GM10248 (cell line): ENCODE measurements around the gene CCDC9.
"Not testable (repeated sequence)": the region's sequence is repeated elsewhere in the genome, so short reads cannot be mapped to it uniquely, and the experiment has no call there.

Source experiments
- CTCF ChIA-PET: fragments of 300-600 bp; sonication (Branson Sonifier 250); formaldehyde crosslinking; extraction: SDS; loops from one replicate; lab custom pipeline; 2021; ENCODE audit warnings: antibody characterized with exemption; lab: Yijun Ruan, JAX
- POLR2A ChIA-PET: fragments of 350-650 bp; sonication (Branson Sonifier 250); formaldehyde crosslinking; extraction: SDS; loops from one replicate; lab custom pipeline; 2020; ENCODE audit warnings: antibody characterized with exemption; lab: Yijun Ruan, JAX
- DNase-seq: peaks from one replicate; pipeline ENCODE4 v3.0.0; 2012; ENCODE audit errors: extremely low spot score
- TF ChIP-seq, protein P1 (sequence below): IDR thresholded peaks from 2 replicates; pipeline ENCODE4 v1.5.1; 2012; ENCODE audit warnings: mild to moderate bottlenecking, low read depth; ENCODE audit errors: extremely low read depth, missing control alignments, control extremely low read depth

The CCDC9 gene

DNA sequence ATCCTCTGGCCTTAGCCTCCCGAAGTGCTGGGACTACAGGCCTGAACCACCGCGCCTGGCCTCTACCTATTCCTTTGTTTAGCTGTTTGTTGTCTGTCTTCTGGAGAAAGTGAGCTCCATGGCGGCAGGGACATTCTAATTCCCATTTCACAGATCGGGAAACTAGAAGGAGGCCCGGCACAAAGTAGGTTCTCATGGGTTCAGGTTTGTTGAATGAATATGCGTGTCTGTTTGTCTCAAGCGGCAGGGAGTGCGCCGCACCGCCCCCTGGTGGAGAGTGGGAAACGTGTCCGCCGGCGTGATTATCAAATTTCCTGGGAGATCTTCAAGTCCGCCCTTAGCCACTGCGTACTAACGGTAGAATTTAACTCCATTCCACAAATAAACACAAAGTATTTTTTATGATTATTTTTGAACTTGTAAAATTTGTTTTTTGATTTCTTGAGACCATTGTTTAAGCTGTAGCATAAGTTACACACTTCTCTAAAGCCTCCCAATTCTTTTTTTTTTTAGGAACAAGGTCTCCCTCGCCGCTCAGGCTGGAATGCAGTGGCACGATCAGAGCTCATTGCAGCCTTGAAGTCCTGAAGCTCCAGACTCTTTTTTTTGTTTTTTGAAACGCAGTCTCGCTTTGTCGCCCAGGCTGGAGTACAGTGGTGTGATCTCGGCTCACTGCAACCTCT lies 8.9 kb upstream of the CCDC9 start:
- TF ChIP-seq, protein P1, sequence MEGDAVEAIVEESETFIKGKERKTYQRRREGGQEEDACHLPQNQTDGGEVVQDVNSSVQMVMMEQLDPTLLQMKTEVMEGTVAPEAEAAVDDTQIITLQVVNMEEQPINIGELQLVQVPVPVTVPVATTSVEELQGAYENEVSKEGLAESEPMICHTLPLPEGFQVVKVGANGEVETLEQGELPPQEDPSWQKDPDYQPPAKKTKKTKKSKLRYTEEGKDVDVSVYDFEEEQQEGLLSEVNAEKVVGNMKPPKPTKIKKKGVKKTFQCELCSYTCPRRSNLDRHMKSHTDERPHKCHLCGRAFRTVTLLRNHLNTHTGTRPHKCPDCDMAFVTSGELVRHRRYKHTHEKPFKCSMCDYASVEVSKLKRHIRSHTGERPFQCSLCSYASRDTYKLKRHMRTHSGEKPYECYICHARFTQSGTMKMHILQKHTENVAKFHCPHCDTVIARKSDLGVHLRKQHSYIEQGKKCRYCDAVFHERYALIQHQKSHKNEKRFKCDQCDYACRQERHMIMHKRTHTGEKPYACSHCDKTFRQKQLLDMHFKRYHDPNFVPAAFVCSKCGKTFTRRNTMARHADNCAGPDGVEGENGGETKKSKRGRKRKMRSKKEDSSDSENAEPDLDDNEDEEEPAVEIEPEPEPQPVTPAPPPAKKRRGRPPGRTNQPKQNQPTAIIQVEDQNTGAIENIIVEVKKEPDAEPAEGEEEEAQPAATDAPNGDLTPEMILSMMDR = peak; percentile 87
- peak; percentile 66 for DNase-seq
- ChIA-PET POLR2A (interaction anchor here (1.3 to 1.6 kb wide), 2 partner anchors 22 to 47 kb away, joined by 4 to 9 read pairs; no protein-coding TSS in a partner anchor), CTCF (interaction anchor here (0.7 to 12.0 kb wide), 28 partner anchors 8 to 234 kb away, joined by 3 to 444 read pairs (median 5); partner anchors contain the start of genes CCDC9, INAFM1 and SAE1)

DNA sequence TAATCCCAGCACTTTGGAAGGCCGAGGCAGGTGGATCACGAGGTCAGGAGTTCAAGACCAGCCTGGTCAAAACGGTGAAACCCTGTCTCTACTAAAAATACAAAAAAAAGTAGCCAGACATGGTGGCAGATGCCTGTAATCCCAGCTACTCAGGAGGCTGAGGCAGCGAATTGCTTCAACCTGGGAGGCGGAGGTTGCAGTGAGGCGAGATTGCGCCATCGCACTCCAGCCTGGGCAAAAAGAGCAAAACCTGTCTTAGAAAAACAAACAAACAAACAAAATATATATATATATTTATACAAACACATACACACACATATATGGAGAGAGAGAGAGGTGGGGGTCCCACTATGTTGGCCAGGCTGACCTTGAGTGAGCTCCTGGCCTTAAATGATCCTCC lies 3.3 kb upstream of the CCDC9 start:
- CTCF ChIA-PET = interaction anchor here (1.2 to 12.0 kb wide), 6 partner anchors 7 to 104 kb away, joined by 3 to 444 read pairs (median 4); no protein-coding TSS in a partner anchor
- POLR2A ChIA-PET = not testable (repeated sequence)

DNA sequence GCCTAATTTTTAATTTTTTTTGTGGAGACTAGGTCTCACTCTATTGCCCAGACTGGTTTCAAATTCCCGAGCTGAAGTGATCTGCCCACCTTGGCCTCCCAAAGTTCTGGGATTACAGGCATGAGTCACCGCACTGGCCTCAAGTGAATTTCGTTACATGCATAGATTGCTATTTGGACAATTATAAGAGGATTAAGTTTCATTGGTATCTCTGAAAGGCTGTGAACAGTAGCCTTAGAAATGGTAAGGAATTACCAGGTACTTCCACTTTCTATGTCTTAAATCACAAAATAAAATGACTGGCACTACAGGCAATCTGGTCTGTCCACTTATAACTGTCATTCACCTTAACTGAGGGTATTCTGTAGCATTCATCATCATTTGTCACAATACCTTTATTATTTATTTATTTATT lies 2.9 kb upstream of the CCDC9 start:
- TF ChIP-seq, protein P1 = no peak
- POLR2A ChIA-PET = interaction anchor here (0.6 kb wide), 1 partner anchor 1407 kb away, joined by 3 read pairs; no protein-coding TSS in a partner anchor
- DNase-seq = no peak

More for the DNA sequence above, 3.3 kb upstream of the CCDC9 start:
- not testable (repeated sequence) for DNase-seq

DNA sequence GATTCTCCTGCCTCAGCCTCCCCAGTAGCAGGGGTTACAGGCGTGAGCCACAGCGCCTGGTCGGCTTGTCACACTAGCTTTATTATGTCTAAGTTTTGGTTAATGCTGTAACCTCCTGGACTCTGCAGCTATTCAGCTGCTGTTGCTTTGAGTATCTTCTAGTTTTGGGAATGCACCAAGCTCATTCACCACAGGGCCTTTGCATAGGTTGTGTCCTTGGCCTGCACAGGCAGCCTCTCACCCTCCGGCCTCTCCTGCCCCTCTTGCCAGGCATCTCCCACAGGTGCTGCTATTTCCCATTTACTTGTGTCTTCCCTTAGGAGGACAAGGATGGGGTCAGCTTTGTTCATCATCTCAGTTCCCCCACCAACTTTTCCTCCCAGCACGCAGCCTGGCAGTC lies 2.4 kb upstream of the CCDC9 start:
- TF ChIP-seq, protein P1 = no peak
- ChIA-PET POLR2A (interaction anchor here (0.6 kb wide), 1 partner anchor 1407 kb away, joined by 3 read pairs; no protein-coding TSS in a partner anchor), CTCF (interaction anchor here (1.3 to 12.0 kb wide), 4 partner anchors 8 to 105 kb away, joined by 3 to 444 read pairs (median 54); no protein-coding TSS in a partner anchor)
- no peak for DNase-seq

More for the DNA sequence above, 2.9 kb upstream of the CCDC9 start:
- CTCF ChIA-PET = interaction anchor here (1.2 to 12.0 kb wide), 6 partner anchors 8 to 105 kb away, joined by 3 to 444 read pairs (median 4); no protein-coding TSS in a partner anchor

DNA sequence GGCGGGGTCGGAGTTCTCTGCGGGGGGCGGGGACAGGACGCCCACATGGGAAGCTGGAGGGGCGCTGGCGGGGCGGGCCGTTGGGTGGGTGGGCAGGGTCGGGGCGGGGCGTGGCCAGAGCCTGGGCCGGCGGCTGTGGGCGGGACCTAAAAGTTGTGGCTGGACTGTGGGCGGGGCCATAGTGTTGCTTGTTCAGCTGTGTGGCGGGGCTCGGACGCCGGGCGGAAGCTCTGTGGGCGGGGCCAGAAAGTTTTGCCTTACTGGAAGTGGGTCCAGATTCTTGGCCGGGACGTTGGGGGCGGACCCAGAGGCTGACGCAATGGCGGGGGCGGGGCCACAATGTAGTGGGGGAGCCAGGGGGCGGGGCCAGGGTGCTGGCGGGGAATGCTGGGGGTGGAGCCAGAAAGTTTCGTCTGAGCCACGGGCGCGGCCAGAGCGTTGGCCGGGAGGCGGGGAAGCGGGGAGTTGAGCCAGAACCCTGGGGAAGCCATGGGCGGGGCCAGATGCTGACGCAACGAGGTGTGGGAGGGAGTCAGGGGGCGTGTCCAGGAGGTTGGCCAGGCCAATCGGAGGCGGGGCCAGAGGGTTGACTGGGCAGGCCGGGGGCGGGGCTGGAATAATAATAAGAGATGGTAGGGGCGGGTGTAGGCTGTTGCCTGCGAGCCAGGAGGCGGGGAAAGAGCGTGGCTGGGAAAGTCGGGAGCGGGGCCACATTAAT lies 527 bp downstream of the CCDC9 start:
- ChIA-PET POLR2A (interaction anchor here (0.6 to 2.2 kb wide), 16 partner anchors 11 to 1643 kb away, joined by 3 to 30 read pairs (median 4); partner anchors contain the start of genes INAFM1, SLC1A5 and ZC3H4), CTCF (interaction anchor here (0.6 to 5.6 kb wide), 8 partner anchors 11 to 134 kb away, joined by 3 to 103 read pairs (median 4); partner anchors contain the start of genes DHX34 and INAFM1)
- TF ChIP-seq, protein P1 = no peak
- DNase-seq = peak; percentile 99

DNA sequence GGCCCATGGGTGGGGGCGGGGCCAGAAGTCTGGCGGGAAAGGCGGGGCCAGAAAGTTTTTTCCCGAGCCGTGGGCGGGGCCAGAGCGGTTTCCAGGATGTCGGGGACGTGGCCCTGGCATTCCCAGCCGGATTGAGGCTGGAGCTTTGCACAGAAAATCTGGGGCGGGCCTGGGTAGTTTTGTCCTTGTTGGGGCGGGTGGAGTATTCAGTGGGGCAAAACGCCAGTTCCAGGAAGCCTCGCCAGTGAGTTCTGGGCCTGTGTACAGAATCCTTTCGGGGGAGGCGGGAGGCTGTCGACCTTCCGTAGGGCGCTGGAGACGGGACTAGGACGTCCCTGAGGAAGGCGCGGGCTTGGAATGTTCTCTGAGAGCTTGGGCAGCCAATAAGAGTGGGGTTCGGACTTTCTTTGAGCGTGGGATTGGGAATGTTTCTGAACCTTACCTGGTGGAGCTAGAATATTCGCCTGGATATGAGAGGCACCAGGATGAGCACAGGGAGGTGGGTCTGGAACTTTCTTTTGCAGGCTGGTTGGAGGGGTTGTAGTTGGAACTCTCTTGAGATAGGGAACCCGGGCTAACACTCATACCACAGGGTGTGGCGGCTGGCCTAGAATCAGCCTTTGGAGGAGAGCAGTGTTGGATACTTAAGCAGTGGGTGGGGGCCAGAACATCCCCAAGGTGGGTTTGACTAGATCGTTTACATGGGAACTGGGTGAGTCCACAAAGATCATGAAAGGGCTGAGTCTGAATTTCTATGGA lies 1.3 kb downstream of the CCDC9 start:
- TF ChIP-seq, protein P1 = no peak
- CTCF ChIA-PET = interaction anchor here (1.4 to 5.6 kb wide), 4 partner anchors 12 to 134 kb away, joined by 3 to 103 read pairs (median 12); partner anchors contain the start of gene INAFM1
- no peak for DNase-seq
- POLR2A ChIA-PET = interaction anchor here (1.4 to 2.2 kb wide), 3 partner anchors 17 to 31 kb away, joined by 4 to 30 read pairs (median 23); partner anchors contain the start of gene INAFM1
